ENCODE results near the gene CIB2. TPM values are rescaled to one million over a fixed set of nuclear protein-coding genes. Genes with fewer than 3 reads are reported as not detected.
A peak's percentile ranks its signal among the peaks of the same experiment; 100 is the strongest.

Gene CIB2
- total RNA-seq, 1 donor from 2014 or later, result 10.1 TPM

DNA sequence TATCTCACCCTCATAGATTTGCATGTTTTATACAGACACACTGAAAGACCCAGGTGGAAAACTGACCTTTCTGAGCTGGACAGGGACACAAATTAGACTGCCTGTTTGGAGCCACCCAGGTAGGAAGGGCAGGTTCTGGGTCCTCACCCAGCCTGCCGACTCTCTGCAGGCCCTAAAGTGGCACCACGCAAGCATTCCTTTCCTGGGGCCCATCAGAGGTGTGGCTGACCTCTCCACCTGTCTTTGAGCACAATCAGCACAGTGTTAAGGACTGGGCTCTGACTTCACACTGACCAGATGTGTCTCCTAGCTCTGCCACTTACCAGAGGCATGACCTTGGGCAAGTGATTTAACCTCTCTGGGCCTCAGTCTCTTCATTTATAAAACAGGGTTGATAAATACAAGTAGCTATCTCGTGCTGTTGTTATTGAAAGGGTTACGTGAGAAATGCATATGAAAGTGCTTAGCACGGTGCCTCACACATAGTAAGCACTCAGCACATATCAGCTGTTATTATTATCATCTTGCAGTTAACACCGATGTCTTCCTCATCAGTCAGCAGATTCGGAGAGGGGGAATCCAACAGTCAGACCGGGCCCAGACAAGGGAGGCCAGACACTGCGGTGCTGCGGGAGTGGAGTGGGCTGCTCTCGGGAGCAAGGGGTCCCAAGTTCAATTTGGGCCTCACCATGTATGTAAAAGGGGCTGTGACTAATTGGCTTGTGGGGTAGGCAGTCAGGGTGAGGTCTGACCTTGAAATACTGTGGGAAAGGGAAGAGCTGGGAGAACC lies 51.8 kb downstream of the CIB2 start:
- no peak for DNase-seq (ENCODE audit: low read depth)
- TF ChIP-seq, protein P1, sequence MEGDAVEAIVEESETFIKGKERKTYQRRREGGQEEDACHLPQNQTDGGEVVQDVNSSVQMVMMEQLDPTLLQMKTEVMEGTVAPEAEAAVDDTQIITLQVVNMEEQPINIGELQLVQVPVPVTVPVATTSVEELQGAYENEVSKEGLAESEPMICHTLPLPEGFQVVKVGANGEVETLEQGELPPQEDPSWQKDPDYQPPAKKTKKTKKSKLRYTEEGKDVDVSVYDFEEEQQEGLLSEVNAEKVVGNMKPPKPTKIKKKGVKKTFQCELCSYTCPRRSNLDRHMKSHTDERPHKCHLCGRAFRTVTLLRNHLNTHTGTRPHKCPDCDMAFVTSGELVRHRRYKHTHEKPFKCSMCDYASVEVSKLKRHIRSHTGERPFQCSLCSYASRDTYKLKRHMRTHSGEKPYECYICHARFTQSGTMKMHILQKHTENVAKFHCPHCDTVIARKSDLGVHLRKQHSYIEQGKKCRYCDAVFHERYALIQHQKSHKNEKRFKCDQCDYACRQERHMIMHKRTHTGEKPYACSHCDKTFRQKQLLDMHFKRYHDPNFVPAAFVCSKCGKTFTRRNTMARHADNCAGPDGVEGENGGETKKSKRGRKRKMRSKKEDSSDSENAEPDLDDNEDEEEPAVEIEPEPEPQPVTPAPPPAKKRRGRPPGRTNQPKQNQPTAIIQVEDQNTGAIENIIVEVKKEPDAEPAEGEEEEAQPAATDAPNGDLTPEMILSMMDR (conservative IDR thresholded peaks at IDR 0.05; ENCODE audit: low read depth, low read length), result no peak
- no peak overlapping the region for H3K4me3 ChIP-seq (ENCODE audit: low read depth, low read length)

DNA sequence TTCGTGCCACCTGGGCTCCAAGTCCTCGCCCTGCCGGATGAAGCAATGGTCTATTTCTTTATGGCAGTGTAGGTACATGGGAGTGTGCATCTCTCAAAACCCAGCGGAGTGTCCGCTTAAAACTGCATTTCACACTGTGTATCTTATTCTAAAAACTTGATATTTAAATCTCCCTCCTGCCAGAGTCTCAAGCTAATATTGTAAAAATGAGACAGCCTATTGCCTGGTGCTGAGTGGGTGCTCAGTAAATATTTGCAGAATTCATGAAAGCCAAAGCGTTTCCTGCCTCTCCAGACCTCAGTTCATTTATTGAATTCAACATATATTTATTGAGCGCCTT lies 53.4 kb downstream of the CIB2 start:
- TF ChIP-seq, protein P1 (conservative IDR thresholded peaks at IDR 0.05; ENCODE audit: low read depth, low read length), result no peak
- DNase-seq (ENCODE audit: low read depth), result no peak
- peak overlapping the region; percentile 64 for H3K4me3 ChIP-seq (ENCODE audit: low read depth, low read length)

DNA sequence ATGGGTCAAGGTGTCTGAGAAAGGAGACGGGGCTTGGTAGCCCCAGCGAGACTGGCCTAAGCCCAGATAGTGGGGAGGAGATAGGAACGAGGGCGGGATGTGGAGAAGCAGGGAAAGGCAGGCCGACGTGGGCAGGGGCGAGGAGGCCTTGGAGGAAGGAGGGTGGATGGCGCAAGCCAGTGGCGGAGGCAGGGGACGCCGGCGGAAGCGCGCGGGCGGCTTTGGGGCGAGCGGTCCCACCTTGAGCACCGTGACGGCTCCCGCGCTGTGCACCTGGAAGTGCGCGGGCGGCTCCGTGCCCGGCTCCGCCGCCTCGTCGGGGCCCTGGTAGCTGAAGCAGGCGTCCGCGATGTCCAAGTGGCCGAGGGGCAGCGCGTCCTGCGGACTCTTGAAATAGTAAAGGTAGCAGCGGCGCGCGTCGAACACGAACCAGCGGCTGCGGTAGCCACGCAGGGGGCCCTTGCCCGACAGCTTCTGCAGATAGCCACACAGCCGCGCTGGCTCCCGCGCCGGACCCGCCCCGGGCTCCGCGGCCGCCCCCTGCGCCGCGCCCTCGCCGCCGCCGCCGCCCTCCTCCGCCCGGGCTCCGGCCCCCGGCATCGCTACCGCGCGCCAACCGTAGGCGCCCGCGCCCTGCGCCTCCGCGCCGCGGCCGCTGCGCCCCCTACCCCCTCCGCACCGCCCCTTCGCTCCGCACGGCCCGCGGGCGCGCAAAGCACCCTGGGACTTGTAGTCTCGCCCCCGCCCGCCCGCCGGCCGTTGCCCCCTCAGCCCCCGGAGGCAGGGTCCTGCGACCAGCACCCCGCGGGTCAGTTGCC lies 54.0 kb downstream of the CIB2 start, which contains the start of gene TBC1D2B:
TBC1D2B (minus strand) TSS at position 659 of the 818 bp plus-strand sequence; CDS start at position 600, 59 bp downstream.
- H3K4me3 ChIP-seq (ENCODE audit: low read depth, low read length), result peak within 1 kb of the TSS; percentile 64
- TF ChIP-seq, protein P1 (conservative IDR thresholded peaks at IDR 0.05; ENCODE audit: low read depth, low read length), result no peak
- no peak for DNase-seq (ENCODE audit: low read depth)

DNA sequence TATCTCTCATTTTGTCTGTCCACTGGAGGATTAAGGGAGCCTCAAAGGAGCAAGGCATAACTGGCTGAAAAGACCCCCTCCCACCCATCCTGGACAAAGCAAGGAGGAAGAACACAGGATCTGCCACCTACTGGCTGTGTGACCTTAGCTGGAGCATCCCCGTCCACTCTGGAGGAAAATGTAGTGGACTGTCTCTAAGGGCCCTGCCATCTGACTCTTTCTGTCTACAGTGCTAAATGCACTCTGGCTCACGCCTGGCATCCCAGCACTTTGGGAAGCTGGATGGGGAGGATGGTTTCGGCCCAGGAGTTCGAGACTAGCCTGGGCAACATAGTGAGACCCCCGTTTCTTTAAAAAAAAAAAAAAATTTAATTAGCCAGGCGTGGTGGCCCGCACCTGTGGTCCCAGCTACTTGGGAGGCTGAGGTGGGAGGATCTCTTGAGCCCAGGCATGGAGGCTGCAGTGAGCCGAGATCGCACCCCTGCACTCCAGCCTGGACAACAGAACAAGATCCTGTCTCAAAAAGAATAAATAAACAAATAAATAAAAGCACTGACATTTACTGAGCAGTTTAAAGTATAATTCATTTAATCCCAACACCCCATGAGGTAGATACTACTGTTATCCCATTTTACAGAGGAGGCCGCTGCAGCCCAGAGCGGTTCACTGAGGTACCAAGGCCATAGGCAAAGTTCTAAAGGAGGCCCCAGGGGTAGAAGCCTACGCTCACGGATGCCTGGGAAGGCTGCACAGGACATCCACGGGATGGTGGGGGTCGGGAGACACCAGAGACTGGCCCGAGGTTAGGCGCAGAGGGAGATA lies 54.8 kb downstream of the CIB2 start:
- TF ChIP-seq, protein P1 (conservative IDR thresholded peaks at IDR 0.05; ENCODE audit: low read depth, low read length), result peak; percentile 12
- H3K4me3 ChIP-seq (ENCODE audit: low read depth, low read length), result peak overlapping the region; percentile 64
- DNase-seq (ENCODE audit: low read depth), result no peak

DNA sequence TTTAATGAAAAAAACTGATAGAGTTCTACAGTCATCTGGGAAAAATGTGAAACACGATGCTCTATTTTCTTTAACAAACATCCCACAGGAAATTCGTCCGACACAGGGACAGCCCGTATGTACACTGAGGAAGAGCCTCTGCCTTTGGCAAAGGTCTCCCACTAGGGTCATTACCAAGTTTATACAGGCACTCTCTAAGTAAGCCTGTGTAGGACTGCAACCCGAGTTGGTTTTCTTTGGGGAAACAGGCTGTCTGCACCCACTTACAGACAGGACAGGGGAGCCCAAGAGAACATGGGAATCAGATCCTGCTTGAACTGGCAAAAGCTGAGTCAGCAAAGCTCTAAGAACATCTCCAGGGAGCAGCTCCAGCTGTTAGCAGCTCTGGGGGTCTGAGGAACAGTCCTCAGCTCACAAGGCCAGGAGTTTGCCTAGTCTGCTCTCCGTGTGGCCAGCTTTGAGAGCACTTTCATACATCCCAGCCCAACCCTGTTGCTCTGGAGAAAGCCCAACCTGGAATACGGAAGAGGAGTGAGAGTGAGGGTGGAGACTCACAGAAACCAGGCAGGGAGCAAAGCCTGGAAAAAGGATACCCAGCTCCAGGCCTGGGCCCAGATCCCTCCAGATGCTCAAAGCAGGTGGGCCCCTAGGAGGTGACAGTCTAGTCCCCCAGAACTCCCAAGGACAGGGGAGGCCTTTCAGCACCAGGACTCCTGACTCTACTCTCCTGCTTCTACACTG lies 55.6 kb downstream of the CIB2 start:
- TF ChIP-seq, protein P1 (conservative IDR thresholded peaks at IDR 0.05; ENCODE audit: low read depth, low read length), result no peak
- H3K4me3 ChIP-seq (ENCODE audit: low read depth, low read length), result peak overlapping the region; percentile 64
- DNase-seq (ENCODE audit: low read depth), result no peak

All from epithelial cell of proximal tubule (primary cell).